Umbilical cord (tissue), 2 donors: ENCODE results near the gene ABCC8. TPM values are rescaled to one million over a fixed set of nuclear protein-coding genes. Genes with fewer than 3 reads are reported as not detected.

ENCODE experiments used
- DNase-seq: peaks from one replicate; pipeline ENCODE4 v3.0.0-alpha.2; 2015; ENCODE audit warnings: low spot score
- total RNA-seq: library from RNA; depleted of rRNA; stranded (reverse); fragments of >200 nt; gene quantifications from one replicate; pipeline ENCODE4 v1.2.3, GENCODE V29; 2014; ENCODE audit warnings: low replicate concordance; ENCODE audit not compliant: insufficient read depth

ABCC8 gene
- total RNA-seq, 1 donor from 2014 or later: 0.48 TPM

GRCh38 chr11:17471501-17471900 lies 5.1 kb downstream of the ABCC8 start:
- DNase-seq: no peak

DNA sequence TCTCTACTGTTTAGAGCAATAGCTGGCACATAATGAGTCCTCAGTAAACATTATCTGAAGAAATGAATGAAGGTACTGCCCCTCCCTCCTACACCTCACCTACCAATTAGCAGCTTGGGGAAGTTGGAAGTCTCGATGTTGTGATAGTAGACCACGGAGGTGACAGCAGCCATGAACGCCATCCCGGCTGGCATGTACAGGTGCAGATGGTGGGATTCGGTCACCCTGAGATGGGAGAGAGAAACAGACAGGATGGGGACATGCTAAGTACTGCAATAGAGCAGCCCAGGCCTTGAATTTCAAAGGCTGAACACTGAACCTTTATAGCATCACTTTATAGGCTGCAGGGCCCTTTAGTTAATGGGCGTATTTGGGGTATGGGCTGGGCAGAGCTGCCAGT lies 6.6 kb downstream of the ABCC8 start:
- no peak for DNase-seq

- DNase-seq: no peak
Observed at GRCh38 chr11:17468122-17468521, 8.5 kb downstream of the ABCC8 start.

DNA sequence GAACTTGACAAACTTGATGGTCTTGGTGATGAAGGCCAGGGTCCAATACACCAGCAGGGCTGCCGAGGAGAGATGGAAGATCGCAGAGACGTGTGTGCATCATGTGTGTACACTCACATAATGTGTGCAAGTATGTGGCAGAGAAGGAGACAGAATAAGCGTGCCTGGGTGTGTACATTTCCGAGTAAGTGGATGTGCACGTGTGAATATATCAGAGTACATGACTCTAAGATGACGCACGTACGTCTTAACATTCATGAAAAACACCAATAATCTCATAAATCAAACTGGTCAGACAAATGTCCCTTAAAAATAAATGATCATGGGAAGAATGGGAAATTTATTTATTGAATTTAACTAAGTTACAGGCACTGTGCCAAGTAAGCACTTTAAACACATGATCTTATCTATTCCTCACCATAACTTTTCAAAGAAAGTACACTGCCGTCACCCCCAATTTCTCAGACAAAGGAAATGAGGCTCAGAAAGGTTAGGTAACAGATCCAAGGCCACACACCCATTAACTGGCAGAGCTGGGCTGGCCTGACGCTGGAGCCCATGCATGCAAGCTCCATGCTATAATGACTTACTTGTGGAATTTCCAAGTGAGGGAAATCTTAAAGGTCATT lies 13.0 kb downstream of the ABCC8 start:
- no peak for DNase-seq

DNA sequence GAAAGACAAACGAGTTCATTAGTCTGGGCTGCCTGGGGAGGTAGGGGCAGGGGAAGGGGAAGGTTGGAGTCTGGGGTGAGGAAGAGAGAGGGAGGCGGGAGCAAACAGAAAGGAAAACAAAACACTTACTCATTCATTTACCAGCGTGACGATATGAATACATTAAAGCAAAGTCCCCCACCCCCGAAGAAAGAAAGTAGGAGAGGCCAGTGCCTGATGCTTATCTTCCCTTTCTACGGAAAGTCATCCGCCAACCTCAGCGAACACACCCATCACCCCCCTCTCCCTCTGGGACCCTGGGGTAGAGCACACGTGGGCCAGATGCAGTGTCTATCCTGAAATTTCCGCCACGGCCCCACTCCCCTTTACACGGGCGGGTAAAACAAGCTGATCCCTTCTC lies 13.7 kb downstream of the ABCC8 start:
- DNase-seq: no peak

DNA sequence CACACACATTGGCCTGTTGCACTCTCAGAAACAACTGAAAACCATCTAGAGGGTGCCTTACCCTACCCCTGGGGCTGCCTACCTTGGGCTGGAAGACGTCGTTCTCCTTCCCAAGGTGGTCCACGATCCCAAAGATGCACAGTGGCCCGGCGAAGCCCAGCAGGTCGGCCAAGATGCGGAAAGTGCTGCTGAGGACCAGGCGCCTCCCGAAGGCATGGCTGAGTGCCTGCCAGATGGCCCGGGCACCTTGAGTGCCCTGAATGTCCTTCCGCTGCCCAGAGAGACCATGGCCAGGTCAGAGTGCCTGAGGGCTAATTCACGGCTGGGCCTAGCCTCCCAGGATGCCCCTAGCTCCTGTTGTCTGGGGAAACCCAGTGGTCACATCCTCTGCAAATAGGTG lies 16.2 kb downstream of the ABCC8 start:
- DNase-seq: no peak

DNA sequence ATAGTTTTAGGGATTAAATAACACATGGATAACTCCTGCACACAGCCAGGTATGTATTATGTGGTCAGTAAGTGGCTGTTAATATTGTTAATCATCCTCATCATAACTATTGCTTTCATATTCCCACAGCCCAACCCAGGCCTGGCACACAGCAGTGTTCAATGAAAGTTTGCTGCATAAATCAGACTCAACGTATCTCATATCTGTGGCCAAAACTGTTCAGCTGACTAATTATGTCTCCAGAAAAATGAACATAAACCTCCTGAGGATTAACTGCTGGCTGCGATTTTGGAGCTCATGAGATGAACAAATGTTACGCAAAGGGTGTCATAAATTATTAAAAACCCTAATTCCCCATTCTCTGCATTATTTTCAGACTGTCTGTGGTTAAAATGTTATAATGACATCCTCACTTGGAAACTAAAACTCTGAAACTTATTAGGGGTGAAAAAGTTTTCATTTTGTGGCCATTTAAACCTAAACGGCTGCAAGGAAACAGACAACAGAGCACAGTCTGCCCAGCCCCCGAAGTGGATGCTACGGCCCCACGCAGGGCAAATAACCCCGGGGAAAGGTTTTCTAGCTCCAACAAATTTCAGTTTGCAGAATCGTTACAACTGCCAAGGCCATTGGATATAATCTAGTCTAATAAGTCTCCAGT lies 17.3 kb downstream of the ABCC8 start:
- DNase-seq: no peak

DNA sequence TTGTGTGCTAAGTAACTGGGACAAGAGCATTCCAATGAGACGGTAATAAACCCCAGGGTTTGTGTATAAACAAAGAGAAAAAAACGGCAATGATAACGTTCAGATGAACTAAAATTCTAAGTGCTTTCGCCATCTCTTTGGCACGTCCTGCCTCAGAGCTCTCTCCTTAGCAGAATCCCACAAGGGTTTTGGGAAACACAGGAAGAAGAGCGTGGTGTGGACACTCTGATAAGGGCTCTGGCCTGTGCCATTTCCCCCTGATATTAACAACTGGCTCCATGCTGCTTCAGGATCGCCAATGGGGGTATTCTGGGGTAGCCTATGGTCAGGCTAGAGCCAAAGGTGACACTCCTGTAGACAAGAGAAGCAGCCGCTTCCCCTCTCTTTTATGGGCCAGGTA lies 18.4 kb downstream of the ABCC8 start:
- DNase-seq: no peak

DNA sequence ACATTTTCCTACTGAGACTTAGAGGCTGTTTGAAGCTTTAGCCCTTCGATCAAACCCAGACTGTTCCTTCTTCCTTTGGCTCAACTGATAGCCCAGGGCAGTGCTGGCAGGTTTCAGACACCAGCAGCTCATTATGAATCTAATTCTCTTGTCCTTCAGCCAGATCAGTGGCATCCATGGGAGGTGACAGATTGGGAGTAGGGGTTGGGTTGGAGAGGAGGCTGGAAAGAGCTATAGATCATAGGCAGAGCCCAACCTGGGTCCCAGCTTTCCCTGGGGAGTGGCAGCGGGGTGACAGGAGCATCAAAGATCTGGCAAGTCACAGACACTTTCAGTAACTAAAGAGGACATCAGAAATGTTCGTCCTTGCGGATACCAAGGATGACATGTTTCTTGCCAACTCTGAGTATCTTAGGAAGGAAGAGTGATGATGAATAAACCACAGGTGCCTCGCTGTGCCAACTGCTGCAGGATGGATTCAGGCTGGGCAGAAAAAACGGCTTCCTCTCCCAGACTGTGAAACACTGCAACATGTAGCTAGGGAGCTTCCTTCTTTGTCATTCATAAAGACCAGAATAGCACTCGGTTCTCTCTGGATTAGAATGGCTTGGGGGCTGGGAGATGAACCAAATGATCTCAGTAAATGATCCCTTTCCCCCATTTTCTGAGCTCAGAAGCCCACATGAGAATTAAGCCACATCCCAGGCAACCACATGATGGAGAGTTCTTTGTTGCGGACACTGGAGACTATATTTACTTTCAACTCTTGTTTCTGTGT lies 19.1 kb downstream of the ABCC8 start:
- DNase-seq: no peak

- DNase-seq: no peak
Observed at GRCh38 chr11:17452668-17453067, 24.0 kb downstream of the ABCC8 start.

DNA sequence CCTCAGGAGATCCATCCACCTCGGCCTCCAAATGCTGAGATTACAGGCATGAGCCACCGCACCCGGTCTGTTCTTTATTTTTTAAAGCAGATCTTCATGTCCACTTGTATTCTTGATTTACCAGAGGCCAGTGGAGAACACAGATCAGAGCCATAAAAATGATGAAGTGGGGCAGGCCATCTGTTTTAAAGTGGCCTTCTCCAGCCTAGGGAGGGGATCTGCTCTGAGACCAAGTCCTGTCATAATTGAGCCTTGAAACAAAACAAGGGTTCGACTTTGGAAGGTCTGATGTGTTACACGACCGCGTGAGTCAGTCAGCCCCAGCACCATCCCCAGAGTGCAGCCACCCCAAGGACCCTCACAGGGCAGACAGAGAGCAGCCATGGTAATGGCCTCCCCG lies 27.5 kb downstream of the ABCC8 start:
- DNase-seq: peak; percentile 51

GRCh38 chr11:17446482-17446881 lies 30.2 kb downstream of the ABCC8 start:
- DNase-seq: no peak

DNA sequence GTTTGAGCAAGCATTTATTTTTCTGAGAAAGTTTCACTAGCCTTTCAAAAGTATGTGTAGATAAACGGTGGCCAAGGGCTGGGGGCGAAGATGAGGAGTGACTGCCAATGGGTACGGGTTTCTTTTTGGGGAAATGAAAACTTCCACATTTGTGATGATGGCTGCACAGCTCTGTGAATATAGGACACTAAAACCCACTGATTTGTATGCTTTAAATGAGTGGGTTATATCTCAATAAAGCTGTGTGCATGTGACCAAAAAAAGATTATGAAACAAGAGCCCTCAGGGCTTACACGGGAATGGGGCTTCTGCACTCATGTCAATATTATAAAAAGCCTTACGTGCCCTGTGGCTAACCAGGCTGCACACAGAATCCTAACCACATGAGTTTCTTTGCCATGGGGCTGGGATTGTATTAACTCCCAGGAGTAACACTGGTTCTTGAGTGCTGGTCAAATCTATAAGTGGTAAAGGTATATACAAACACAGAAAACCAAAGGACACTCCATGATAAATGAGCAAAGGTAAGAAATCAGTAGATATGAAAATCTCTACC lies 31.3 kb downstream of the ABCC8 start:
- DNase-seq: no peak

- no peak for DNase-seq
Observed at GRCh38 chr11:17443926-17444690, 32.5 kb downstream of the ABCC8 start.

- DNase-seq: no peak
Observed at GRCh38 chr11:17443423-17443822, 33.2 kb downstream of the ABCC8 start.

- DNase-seq: no peak
Observed at GRCh38 chr11:17443000-17443399, 33.6 kb downstream of the ABCC8 start.

GRCh38 chr11:17439316-17439782 lies 37.3 kb downstream of the ABCC8 start:
- no peak for DNase-seq

GRCh38 chr11:17437366-17437765 lies 39.3 kb downstream of the ABCC8 start:
- no peak for DNase-seq

DNA sequence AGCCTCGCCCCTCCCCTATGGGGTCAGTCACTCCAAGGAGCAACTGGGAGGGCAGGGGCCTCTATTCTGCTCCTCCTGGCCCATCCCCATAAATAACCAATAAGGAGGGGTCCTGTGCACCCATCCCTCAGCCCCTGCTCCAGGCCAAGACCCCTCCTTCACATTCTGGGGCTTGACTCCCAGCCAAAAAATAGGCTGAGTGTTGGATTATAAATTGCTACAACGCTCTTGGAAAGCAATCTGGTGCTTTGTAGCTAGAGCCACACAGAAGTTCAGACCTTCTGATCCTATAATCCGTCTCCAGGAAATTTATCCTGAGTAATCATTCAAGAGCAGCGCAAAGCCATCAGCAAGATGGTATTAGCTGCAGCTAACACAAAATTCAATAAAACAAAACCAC lies 42.5 kb downstream of the ABCC8 start:
- DNase-seq: peak; percentile 14

DNA sequence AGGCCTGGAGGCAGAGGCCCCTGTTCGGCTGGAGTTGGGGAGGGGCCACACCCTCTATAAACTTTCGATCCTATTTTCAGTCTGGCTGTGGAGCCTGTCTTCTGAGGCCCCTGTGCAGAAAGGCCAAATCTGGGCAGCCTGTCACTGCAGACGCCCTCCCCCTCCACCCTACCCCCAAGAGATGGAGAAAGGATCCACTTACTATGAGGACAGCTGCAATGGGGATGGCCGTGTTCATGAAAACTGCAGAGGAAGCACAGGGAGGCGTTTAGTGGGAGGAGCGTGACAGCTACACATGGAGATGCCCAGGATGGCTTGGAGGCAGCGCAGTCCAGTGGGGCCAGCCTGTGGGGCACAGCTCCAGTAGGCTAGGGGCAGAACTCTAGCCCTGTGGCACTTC lies 44.6 kb downstream of the ABCC8 start:
- peak; percentile 66 for DNase-seq

DNA sequence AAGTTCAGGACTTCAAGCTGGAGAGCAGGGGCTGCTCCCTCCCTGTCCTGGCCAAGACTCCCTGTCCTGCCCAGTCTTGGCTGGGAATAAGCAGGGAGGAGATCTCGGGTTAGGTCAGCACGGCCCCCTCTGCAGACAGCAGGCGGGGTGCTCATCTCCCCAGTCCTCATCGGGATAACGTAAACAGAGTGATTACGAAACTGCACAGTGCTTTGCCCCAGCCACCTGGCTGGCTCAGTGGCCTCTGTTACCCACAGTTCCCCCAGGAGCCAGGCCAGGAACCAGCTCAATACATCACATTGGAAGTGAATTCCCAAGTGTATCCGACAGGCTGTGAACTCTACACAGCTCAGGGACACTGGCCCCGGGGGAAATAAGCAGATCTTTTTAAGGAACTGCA lies 45.5 kb downstream of the ABCC8 start:
- peak; percentile 38 for DNase-seq

- no peak for DNase-seq
Observed at GRCh38 chr11:17430616-17431015, 46.0 kb downstream of the ABCC8 start.
